HUDEP-2 (cell line): ENCODE results near the gene TRRAP.

Experiments
- DNase-seq, 76 experiments: peaks; one replicate each; lab custom pipeline; 2025; ENCODE audit not compliant: unreplicated experiment in 76 of 76; lab: John Stamatoyannopoulos, UW

Gene TRRAP

GRCh38 chr7:99002148-99002826 is 124.0 kb downstream of the TRRAP start:
- DNase-seq, result no peak

- DNase-seq, result no peak
Measured at GRCh38 chr7:99002827-99003212, 124.5 kb downstream of the TRRAP start.

- no peak for DNase-seq
Measured at GRCh38 chr7:99003419-99003818, 125.1 kb downstream of the TRRAP start.

GRCh38 chr7:99004216-99004615 is 125.9 kb downstream of the TRRAP start:
- no peak for DNase-seq

- no peak for DNase-seq
Measured at GRCh38 chr7:99004781-99005500, 126.6 kb downstream of the TRRAP start.

- no peak for DNase-seq
Measured at GRCh38 chr7:99005776-99006175, 127.4 kb downstream of the TRRAP start.

- DNase-seq, result no peak
Measured at GRCh38 chr7:99006739-99007424, 128.6 kb downstream of the TRRAP start.

- DNase-seq, result no peak
Measured at GRCh38 chr7:99008181-99008631, 129.9 kb downstream of the TRRAP start.

GRCh38 chr7:99008921-99009530 is 130.7 kb downstream of the TRRAP start:
- no peak for DNase-seq

- no peak for DNase-seq
Measured at GRCh38 chr7:99010281-99010680, 131.9 kb downstream of the TRRAP start.

GRCh38 chr7:99011341-99011705 is 133.0 kb downstream of the TRRAP start:
- DNase-seq, result no peak

GRCh38 chr7:99011706-99012404 is 133.5 kb downstream of the TRRAP start:
- no peak for DNase-seq

GRCh38 chr7:99012722-99013121 is 134.4 kb downstream of the TRRAP start:
- no peak for DNase-seq

- no peak for DNase-seq
Measured at GRCh38 chr7:99013266-99014112, 135.2 kb downstream of the TRRAP start.

- DNase-seq, result no peak
Measured at GRCh38 chr7:99014113-99014985, 136.0 kb downstream of the TRRAP start.

- no peak for DNase-seq
Measured at GRCh38 chr7:99016196-99016595, 137.9 kb downstream of the TRRAP start.

GRCh38 chr7:99019523-99020412 is 141.4 kb downstream of the TRRAP start:
- no peak for DNase-seq

- DNase-seq, result no peak
Measured at GRCh38 chr7:99020413-99020715, 142.0 kb downstream of the TRRAP start.
